Peyer's patch (tissue), 4 donors: ENCODE data around the gene BCL7B.
A peak's percentile ranks its signal among the peaks of the same experiment; 100 is the strongest.

Source experiments
- POLR2A ChIP-seq, 2 donors: fragments of 450-650 bp; IDR thresholded peaks; one replicate each; pipeline ENCODE4 v1.5.1; 2017; ENCODE audit warnings: antibody characterized with exemption in 2 of 2, mild to moderate bottlenecking in 2 of 2, moderate library complexity in 2 of 2
- TF ChIP-seq, protein P1 (sequence below), 6 experiments: fragments of 450-650 bp in 4 of 6; fragments of 200-600 bp in 2 of 6; sonication (generic) in 1 of 6; IDR thresholded peaks; one replicate each; pipeline ENCODE4 v1.5.1; 2017 to 2019; ENCODE audit warnings: antibody characterized with exemption in 6 of 6, mild to moderate bottlenecking in 3 of 6, moderate library complexity in 1 of 6

DNA sequence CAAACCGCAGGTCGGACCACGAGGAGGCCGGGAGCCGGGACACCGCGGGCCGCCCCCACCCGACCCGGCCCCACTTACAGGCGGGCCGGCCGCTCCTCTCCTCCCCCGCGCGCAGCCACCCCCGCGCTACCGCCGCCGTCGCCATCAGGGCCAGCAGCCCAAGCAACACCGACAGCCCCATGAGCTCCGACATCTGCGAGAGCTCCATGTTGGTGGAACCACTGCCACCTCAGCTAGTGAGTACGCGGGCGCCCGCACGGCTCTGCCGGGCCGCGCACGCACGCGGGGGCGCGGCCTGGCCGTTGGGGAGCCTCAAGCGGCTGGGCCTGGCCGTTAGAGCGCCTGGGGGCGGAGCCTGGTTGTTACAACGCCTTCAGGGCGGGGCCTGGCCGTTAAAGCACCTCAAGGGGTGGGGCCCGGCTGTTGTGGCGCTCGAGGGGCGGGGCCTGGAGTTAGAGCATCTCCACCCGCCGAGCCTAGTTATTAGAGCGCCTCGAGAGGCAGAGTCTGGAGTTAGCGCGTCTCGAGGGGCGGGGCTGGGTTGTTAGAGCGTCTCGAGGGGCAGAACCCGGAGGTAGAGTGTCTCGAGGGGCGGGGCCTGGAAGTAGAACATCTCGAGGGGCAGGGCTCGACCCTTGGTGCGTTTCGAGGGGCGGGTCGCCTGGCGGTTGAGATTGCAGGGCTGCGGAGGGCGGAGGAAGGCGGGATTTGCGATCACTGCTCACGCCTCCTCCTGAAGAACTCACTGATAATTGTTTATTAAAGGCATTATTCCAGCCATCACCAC is 21.0 kb upstream of the BCL7B start, which contains the start of gene TBL2:
- TF ChIP-seq, protein P1, sequence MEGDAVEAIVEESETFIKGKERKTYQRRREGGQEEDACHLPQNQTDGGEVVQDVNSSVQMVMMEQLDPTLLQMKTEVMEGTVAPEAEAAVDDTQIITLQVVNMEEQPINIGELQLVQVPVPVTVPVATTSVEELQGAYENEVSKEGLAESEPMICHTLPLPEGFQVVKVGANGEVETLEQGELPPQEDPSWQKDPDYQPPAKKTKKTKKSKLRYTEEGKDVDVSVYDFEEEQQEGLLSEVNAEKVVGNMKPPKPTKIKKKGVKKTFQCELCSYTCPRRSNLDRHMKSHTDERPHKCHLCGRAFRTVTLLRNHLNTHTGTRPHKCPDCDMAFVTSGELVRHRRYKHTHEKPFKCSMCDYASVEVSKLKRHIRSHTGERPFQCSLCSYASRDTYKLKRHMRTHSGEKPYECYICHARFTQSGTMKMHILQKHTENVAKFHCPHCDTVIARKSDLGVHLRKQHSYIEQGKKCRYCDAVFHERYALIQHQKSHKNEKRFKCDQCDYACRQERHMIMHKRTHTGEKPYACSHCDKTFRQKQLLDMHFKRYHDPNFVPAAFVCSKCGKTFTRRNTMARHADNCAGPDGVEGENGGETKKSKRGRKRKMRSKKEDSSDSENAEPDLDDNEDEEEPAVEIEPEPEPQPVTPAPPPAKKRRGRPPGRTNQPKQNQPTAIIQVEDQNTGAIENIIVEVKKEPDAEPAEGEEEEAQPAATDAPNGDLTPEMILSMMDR (IDR thresholded peaks at IDR 0.05), result peak in 3 of 6 experiments; percentile 7 to 16 (median 14)
- peak; percentile 80 to 90 for TF ChIP-seq POLR2A (IDR thresholded peaks at IDR 0.05)
